Neuronal stem cell (in vitro differentiated cells): ENCODE results near the gene BCAM.
"Not testable (repeated sequence)": the region's sequence is repeated elsewhere in the genome, so short reads cannot be mapped to it uniquely, and the experiment has no call there.

Experiments used
- DNase-seq: peaks from one replicate; pipeline ENCODE4 v3.0.0-alpha.2; 2013; ENCODE audit warnings: low spot score
- H2AFZ ChIP-seq: one replicate; pipeline ENCODE4 v1.6.1; 2013; ENCODE audit warnings: mild to moderate bottlenecking, low read length, inconsistent platforms
- H2AK5ac ChIP-seq: 2 replicates; pipeline ENCODE4 v1.6.1; 2013; ENCODE audit warnings: low read depth, mild to moderate bottlenecking, inconsistent platforms, low read length, moderate library complexity, mixed read lengths
- H2BK120ac ChIP-seq: 2 replicates; pipeline ENCODE4 v1.6.1; 2013; ENCODE audit warnings: low read depth, mild to moderate bottlenecking, inconsistent platforms, low read length, moderate library complexity, mixed read lengths
- H2BK12ac ChIP-seq: one replicate; pipeline ENCODE4 v1.6.1; 2013; ENCODE audit warnings: low read length, inconsistent platforms
- H2BK15ac ChIP-seq: 2 replicates; pipeline ENCODE4 v1.6.1; 2013; ENCODE audit warnings: mild to moderate bottlenecking, low read length, inconsistent platforms, mixed read lengths
- H2BK5ac ChIP-seq: one replicate; pipeline ENCODE4 v1.6.1; 2013; ENCODE audit warnings: inconsistent platforms, mild to moderate bottlenecking, low read length, moderate library complexity
- H3K14ac ChIP-seq: one replicate; pipeline ENCODE4 v1.6.1; 2013; ENCODE audit warnings: low read length, inconsistent platforms
- H3K18ac ChIP-seq: 2 replicates; pipeline ENCODE4 v1.6.1; 2013; ENCODE audit warnings: low read length, inconsistent platforms
- H3K23ac ChIP-seq: 2 replicates; pipeline ENCODE4 v1.6.1; 2013; ENCODE audit warnings: low read depth, mild to moderate bottlenecking, mixed read lengths, low read length, inconsistent platforms; ENCODE audit not compliant: poor library complexity
- H3K27ac ChIP-seq: replicated peaks from 3 replicates; pipeline ENCODE4 v1.5.1; 2013; ENCODE audit warnings: low read length, inconsistent platforms
- H3K27me3 ChIP-seq, 3 experiments: 2 replicates each; pipeline ENCODE4 v1.6.1; 2013; ENCODE audit warnings: low read length in 3 of 3, mild to moderate bottlenecking in 2 of 3, inconsistent platforms in 1 of 3, low read depth in 1 of 3, mixed read lengths in 1 of 3, moderate library complexity in 1 of 3; ENCODE audit not compliant: control insufficient read depth in 3 of 3, insufficient read depth in 3 of 3
- H3K36me3 ChIP-seq, 2 donors: replicated peaks in 1 of 2; 2 replicates each; pipeline ENCODE4 v1.6.1; 2013; ENCODE audit warnings: low read length in 2 of 2; ENCODE audit not compliant: control insufficient read depth in 2 of 2, insufficient read depth in 2 of 2
- H3K4ac ChIP-seq: 2 replicates; pipeline ENCODE4 v1.6.1; 2013; ENCODE audit warnings: inconsistent platforms, mild to moderate bottlenecking, low read length, moderate library complexity
- H3K4me1 ChIP-seq, 2 donors: 1 replicate in 1 of 2; 2 replicates in 1 of 2; pipeline ENCODE4 v1.6.1; 2013; ENCODE audit warnings: low read length in 2 of 2, low read depth in 1 of 2; ENCODE audit not compliant: control insufficient read depth in 2 of 2, insufficient read depth in 1 of 2
- H3K4me2 ChIP-seq: one replicate; pipeline ENCODE4 v1.6.1; 2013; ENCODE audit warnings: mild to moderate bottlenecking, low read length, inconsistent platforms; ENCODE audit not compliant: insufficient read depth, poor library complexity, severe bottlenecking
- H3K4me3 ChIP-seq, 2 donors: 2 replicates each; pipeline ENCODE4 v1.5.1; 2013; ENCODE audit warnings: low read length in 2 of 2, mild to moderate bottlenecking in 2 of 2, inconsistent platforms in 1 of 2, moderate library complexity in 1 of 2
- H3K79me1 ChIP-seq: one replicate; pipeline ENCODE4 v1.6.1; 2013; ENCODE audit warnings: low read depth, mild to moderate bottlenecking, inconsistent platforms, low read length, moderate library complexity
- H3K9ac ChIP-seq: one replicate; pipeline ENCODE4 v1.6.1; 2013; ENCODE audit warnings: mild to moderate bottlenecking, low read depth, low read length, inconsistent platforms; ENCODE audit not compliant: poor library complexity
- H3K9me3 ChIP-seq, 2 donors: replicated peaks in 1 of 2; 2 replicates each; pipeline versions ENCODE3 to v1.6.1; 2013; ENCODE audit warnings: low read length in 2 of 2, mild to moderate bottlenecking in 2 of 2, inconsistent platforms in 1 of 2, low read depth in 1 of 2, mixed read lengths in 1 of 2, moderate library complexity in 1 of 2; ENCODE audit not compliant: control insufficient read depth in 2 of 2, insufficient read depth in 1 of 2
- H4K8ac ChIP-seq: one replicate; pipeline ENCODE4 v1.6.1; 2013; ENCODE audit warnings: low read depth, mild to moderate bottlenecking, inconsistent platforms, low read length, moderate library complexity
- H4K91ac ChIP-seq: one replicate; pipeline ENCODE4 v1.6.1; 2013; ENCODE audit warnings: low read length, low read depth, mild to moderate bottlenecking, inconsistent platforms; ENCODE audit not compliant: poor library complexity
- WGBS, 2 donors: extraction: QIAGEN DNeasy Blood & Tissue Kit; methylation state at CpG; one replicate each; pipeline ENCODE4 v1.1.7; 2013; ENCODE audit warnings: missing lambda C conversion rate in 2 of 2, mixed read lengths in 1 of 2; ENCODE audit not compliant: insufficient read length in 2 of 2, insufficient replicate concordance in 1 of 2; ENCODE audit errors: extremely low coverage in 2 of 2; 5-methylcytosine and 5-hydroxymethylcytosine counted together

The BCAM gene

GRCh38 chr19:44779150-44779549, 29.8 kb upstream of the BCAM start:
- no peaks in the 10 kb centered on the region for H3K36me3 ChIP-seq
- no peak overlapping the region for H2BK120ac ChIP-seq
- H3K4ac ChIP-seq, result no peak overlapping the region
- no peaks in the 10 kb centered on the region for H3K79me1 ChIP-seq
- H2BK15ac ChIP-seq, result no peak overlapping the region
- H3K27ac ChIP-seq, result no peak overlapping the region
- DNase-seq, result no peak
- no peak overlapping the region for H4K91ac ChIP-seq
- no peak overlapping the region for H2AFZ ChIP-seq
- H4K8ac ChIP-seq, result no peak overlapping the region
- no peak overlapping the region for H3K18ac ChIP-seq
- WGBS, 2 donors, result no CpG with 5 or more reads among the region's 2 CpGs
- no peak overlapping the region for H3K4me3 ChIP-seq
- no peaks in the 10 kb centered on the region for H3K9me3 ChIP-seq
- no peak overlapping the region for H2BK5ac ChIP-seq
- H3K23ac ChIP-seq, result no peak overlapping the region
- H3K4me1 ChIP-seq, result no peaks in the 10 kb centered on the region
- H3K9ac ChIP-seq, result no peak overlapping the region
- H3K4me2 ChIP-seq, result no peak overlapping the region
- H3K27me3 ChIP-seq, result peaks cover 0 to 20% (median 6%) of the 10 kb centered on the region in 3 experiments
- H2AK5ac ChIP-seq, result no peak overlapping the region
- H3K14ac ChIP-seq, result no peak overlapping the region
- no peak overlapping the region for H2BK12ac ChIP-seq

DNA sequence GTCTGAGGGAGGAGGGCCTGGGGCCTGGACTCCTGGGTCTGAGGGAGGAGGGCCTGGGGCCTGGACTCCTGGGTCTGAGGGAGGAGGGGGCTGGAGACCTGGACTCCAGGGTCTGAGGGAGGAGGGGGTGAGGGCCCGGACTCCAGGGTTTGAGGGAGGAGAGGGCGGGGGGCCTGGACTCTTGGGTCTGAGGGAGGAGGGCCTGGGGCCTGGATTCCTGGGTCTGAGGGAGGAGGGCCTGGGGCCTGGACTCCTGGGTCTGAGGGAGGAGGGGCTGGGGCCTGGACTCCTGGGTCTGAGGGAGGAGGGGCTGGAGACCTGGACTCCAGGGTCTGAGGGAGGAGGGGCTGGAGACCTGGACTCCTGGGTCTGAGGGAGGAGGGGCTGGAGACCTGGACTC, 27.2 kb upstream of the BCAM start:
- H3K4me1 ChIP-seq, H3K9me3 ChIP-seq, H2AK5ac ChIP-seq, H3K36me3 ChIP-seq, H4K91ac ChIP-seq, H4K8ac ChIP-seq, H3K9ac ChIP-seq, H3K79me1 ChIP-seq, H2BK120ac ChIP-seq, H2BK15ac ChIP-seq, H3K27ac ChIP-seq, DNase-seq, H2BK12ac ChIP-seq, H3K14ac ChIP-seq, H3K4ac ChIP-seq, H2BK5ac ChIP-seq, H2AFZ ChIP-seq, H3K4me3 ChIP-seq, H3K23ac ChIP-seq, H3K4me2 ChIP-seq, H3K18ac ChIP-seq: not testable (repeated sequence)
- H3K27me3 ChIP-seq, result peaks cover 0 to 11% (median 6%) of the 10 kb centered on the region in 3 experiments
- no CpG with 5 or more reads among the region's 2 CpGs for WGBS, 2 donors

DNA sequence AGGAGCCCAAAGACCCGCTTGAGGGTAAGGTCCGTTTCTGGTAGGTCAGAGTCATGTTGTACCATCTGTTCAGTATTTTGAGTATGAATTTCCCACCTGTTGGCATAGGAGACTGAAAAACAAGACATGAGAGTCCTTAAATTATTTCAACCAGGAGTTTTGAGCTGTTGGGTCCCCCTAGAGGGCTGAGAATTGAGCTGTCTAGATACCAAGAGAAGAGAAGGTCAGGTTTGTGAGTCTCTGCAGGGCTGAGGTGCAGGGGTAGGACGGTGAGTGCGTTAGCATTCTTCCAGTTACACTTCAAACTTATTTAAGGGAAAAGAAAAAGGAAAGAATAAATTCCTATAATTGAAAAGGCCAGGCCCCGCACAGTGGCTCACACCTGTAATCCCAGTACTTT, 26.2 kb upstream of the BCAM start:
- no peaks in the 10 kb centered on the region for H3K4me1 ChIP-seq
- no peak overlapping the region for H4K91ac ChIP-seq
- no peak overlapping the region for H4K8ac ChIP-seq
- H2BK12ac ChIP-seq, result no peak overlapping the region
- peaks cover 0 to 4% (median 3%) of the 10 kb centered on the region in 3 experiments for H3K27me3 ChIP-seq
- no peak overlapping the region for H2BK120ac ChIP-seq
- H3K14ac ChIP-seq, result no peak overlapping the region
- DNase-seq, result no peak
- H2AFZ ChIP-seq, result no peak overlapping the region
- no CpG with 5 or more reads among the region's 5 CpGs for WGBS, 2 donors
- H2BK5ac ChIP-seq, result peak overlapping the region; percentile 66
- no peaks in the 10 kb centered on the region for H3K36me3 ChIP-seq
- peak overlapping the region; percentile 57 for H3K18ac ChIP-seq
- no peak overlapping the region for H3K9ac ChIP-seq
- H3K27ac ChIP-seq, result no peak overlapping the region
- no peak overlapping the region for H3K23ac ChIP-seq
- H3K4me2 ChIP-seq, result no peak overlapping the region
- peak overlapping the region; percentile 94 for H2AK5ac ChIP-seq
- H3K79me1 ChIP-seq, result no peaks in the 10 kb centered on the region
- H3K4me3 ChIP-seq, result no peak overlapping the region
- H3K4ac ChIP-seq, result no peak overlapping the region
- H2BK15ac ChIP-seq, result peak overlapping the region; percentile 62
- H3K9me3 ChIP-seq, result no peaks in the 10 kb centered on the region

DNA sequence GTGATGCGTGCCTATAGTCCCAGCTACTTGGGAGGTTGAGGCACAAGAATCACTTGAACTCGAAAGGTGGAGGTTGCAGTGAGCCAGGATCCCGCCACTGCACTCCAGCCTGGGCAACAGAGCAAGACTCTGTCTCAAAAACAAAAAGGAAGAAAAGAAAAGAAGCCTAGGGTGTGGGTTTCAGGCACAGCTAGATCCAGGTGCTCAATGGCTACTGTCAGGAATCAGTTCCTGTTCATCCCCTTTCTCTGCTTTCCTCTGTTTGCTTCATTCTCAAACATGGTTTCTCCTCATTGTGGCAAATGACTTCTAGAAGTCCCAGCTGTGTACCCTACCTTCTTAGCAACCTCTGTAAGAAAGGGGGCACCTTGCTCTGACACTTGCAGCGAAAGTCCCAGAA, 25.4 kb upstream of the BCAM start:
- H4K91ac ChIP-seq, result no peak overlapping the region
- H3K36me3 ChIP-seq, result no peaks in the 10 kb centered on the region
- DNase-seq, result no peak
- no peaks in the 10 kb centered on the region for H3K27me3 ChIP-seq
- H4K8ac ChIP-seq, result no peak overlapping the region
- H3K4ac ChIP-seq, result no peak overlapping the region
- no peak overlapping the region for H2BK15ac ChIP-seq
- no peak overlapping the region for H2BK120ac ChIP-seq
- WGBS, 2 donors, result no CpG with 5 or more reads among the region's 4 CpGs
- H2BK5ac ChIP-seq, result no peak overlapping the region
- H3K9me3 ChIP-seq, result no peaks in the 10 kb centered on the region
- no peak overlapping the region for H2BK12ac ChIP-seq
- no peak overlapping the region for H3K9ac ChIP-seq
- no peak overlapping the region for H3K4me2 ChIP-seq
- no peak overlapping the region for H2AFZ ChIP-seq
- H3K18ac ChIP-seq, result no peak overlapping the region
- no peak overlapping the region for H3K14ac ChIP-seq
- H3K4me3 ChIP-seq, result no peak overlapping the region
- H2AK5ac ChIP-seq, result no peak overlapping the region
- H3K79me1 ChIP-seq, result no peaks in the 10 kb centered on the region
- H3K27ac ChIP-seq, result no peak overlapping the region
- H3K23ac ChIP-seq, result no peak overlapping the region
- no peaks in the 10 kb centered on the region for H3K4me1 ChIP-seq
